Measurements from ENCODE around the gene ST3GAL4. TPM values are rescaled to one million over a fixed set of nuclear protein-coding genes. Genes with fewer than 3 reads are reported as not detected.

The ST3GAL4 gene
- total RNA-seq, 1 experiment from 2014 or later = 17.3 TPM

DNA sequence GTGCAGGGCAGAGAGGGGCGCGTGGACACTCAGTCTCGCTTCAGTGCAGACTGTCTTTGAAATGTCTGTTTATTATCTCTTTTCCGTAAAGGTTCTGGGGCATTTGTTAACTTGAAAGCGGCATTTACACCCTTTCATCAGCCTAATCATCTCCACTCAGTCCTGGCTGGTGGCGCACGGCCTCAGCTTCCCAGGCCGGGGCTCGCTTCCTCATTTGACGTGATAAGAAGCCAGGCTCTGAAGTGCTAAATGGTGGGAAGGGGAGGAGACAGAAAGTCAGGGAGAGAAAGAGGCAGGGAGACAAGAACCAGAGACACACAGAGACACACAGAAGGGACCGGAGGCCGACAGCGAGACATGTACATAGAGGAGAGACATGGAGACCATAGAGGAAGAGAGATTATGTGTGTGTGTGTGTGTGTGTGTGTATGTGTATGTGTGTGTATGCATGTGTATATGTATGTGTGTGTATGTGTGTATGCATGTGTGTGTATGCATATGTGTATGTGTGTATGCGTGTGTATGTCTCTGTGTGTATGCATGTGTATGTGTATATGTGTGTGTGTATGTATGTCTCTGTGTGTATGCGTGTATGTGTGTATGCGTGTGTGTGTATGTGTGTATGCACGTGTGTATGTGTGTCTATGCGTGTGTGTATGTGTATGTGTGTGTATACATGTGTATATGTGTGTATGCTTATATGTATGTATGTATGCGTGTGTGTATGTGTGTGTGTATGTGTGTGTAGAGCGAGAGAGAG, 101.5 kb downstream of the ST3GAL4 start:
- H3K4me1 Mint-ChIP-seq = peaks cover 9% of the 10 kb centered on the region
- H3K36me3 Mint-ChIP-seq = no peaks in the 10 kb centered on the region
- DNase-seq (ENCODE audit: low spot score) (no peak), ATAC-seq (no peak)
- H3K27me3 Mint-ChIP-seq (ENCODE audit: low read depth) = no peaks in the 10 kb centered on the region
- ChIA-PET CTCF (no interaction called here), POLR2A (no interaction called here)
- no peak overlapping the region for H3K27ac Mint-ChIP-seq
- no peak overlapping the region for H3K4me3 Mint-ChIP-seq
- TF ChIP-seq, protein P1, sequence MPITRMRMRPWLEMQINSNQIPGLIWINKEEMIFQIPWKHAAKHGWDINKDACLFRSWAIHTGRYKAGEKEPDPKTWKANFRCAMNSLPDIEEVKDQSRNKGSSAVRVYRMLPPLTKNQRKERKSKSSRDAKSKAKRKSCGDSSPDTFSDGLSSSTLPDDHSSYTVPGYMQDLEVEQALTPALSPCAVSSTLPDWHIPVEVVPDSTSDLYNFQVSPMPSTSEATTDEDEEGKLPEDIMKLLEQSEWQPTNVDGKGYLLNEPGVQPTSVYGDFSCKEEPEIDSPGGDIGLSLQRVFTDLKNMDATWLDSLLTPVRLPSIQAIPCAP (CRISPR knock-in tag; IDR thresholded peaks at IDR 0.05) = no peak
- TF ChIP-seq OVOL2 (CRISPR knock-in tag; IDR thresholded peaks at IDR 0.05; ENCODE audit: borderline replicate concordance) (no peak), ZNF423 (CRISPR knock-in tag; IDR thresholded peaks at IDR 0.05) (no peak)
- TF ChIP-seq, protein P2, sequence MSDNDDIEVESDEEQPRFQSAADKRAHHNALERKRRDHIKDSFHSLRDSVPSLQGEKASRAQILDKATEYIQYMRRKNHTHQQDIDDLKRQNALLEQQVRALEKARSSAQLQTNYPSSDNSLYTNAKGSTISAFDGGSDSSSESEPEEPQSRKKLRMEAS (CRISPR knock-in tag; IDR thresholded peaks at IDR 0.05) = no peak
- no peaks in the 10 kb centered on the region for H3K9me3 Mint-ChIP-seq

DNA sequence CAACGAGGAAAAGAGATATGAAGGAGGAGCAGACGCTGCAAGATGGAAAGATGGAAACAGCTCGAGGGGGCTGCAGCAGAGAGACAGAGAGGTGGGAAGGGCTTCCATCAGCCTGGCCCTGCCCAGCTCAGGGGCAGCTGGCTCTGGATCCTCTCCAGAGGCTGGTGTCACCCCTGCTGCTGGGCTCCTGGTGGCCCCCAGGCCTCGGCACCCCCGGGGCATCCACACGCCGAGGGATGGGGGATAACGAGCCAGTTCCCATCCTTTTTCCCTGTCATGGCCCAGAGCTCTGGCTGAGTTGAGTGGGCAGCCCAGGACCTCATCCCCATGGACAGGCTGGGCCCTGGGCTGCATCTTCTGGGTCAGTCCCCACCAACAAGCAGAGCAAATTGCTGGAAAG, 102.3 kb downstream of the ST3GAL4 start:
- no peak overlapping the region for H3K4me3 Mint-ChIP-seq
- POLR2A ChIA-PET = no interaction called here
- ATAC-seq = no peak

More for the DNA sequence above, 102.3 kb downstream of the ST3GAL4 start:
- no peaks in the 10 kb centered on the region for H3K36me3 Mint-ChIP-seq
- no peaks in the 10 kb centered on the region for H3K9me3 Mint-ChIP-seq
- TF ChIP-seq, protein P3, sequence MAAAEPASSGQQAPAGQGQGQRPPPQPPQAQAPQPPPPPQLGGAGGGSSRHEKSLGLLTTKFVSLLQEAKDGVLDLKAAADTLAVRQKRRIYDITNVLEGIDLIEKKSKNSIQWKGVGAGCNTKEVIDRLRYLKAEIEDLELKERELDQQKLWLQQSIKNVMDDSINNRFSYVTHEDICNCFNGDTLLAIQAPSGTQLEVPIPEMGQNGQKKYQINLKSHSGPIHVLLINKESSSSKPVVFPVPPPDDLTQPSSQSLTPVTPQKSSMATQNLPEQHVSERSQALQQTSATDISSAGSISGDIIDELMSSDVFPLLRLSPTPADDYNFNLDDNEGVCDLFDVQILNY (CRISPR knock-in tag; IDR thresholded peaks at IDR 0.05) = no peak
- TF ChIP-seq ZNF423 (CRISPR knock-in tag; IDR thresholded peaks at IDR 0.05) (no peak), CREM (CRISPR knock-in tag; IDR thresholded peaks at IDR 0.05) (no peak), NR2C2 (CRISPR knock-in tag; IDR thresholded peaks at IDR 0.05) (no peak), ZNF121 (CRISPR knock-in tag; IDR thresholded peaks at IDR 0.05) (no peak), ELF4 (CRISPR knock-in tag; IDR thresholded peaks at IDR 0.05; ENCODE audit: low read depth) (no peak)
- TF ChIP-seq, protein P4, sequence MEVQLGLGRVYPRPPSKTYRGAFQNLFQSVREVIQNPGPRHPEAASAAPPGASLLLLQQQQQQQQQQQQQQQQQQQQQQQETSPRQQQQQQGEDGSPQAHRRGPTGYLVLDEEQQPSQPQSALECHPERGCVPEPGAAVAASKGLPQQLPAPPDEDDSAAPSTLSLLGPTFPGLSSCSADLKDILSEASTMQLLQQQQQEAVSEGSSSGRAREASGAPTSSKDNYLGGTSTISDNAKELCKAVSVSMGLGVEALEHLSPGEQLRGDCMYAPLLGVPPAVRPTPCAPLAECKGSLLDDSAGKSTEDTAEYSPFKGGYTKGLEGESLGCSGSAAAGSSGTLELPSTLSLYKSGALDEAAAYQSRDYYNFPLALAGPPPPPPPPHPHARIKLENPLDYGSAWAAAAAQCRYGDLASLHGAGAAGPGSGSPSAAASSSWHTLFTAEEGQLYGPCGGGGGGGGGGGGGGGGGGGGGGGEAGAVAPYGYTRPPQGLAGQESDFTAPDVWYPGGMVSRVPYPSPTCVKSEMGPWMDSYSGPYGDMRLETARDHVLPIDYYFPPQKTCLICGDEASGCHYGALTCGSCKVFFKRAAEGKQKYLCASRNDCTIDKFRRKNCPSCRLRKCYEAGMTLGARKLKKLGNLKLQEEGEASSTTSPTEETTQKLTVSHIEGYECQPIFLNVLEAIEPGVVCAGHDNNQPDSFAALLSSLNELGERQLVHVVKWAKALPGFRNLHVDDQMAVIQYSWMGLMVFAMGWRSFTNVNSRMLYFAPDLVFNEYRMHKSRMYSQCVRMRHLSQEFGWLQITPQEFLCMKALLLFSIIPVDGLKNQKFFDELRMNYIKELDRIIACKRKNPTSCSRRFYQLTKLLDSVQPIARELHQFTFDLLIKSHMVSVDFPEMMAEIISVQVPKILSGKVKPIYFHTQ (CRISPR knock-in tag; IDR thresholded peaks at IDR 0.05) = no peak
- TF ChIP-seq, protein P5, sequence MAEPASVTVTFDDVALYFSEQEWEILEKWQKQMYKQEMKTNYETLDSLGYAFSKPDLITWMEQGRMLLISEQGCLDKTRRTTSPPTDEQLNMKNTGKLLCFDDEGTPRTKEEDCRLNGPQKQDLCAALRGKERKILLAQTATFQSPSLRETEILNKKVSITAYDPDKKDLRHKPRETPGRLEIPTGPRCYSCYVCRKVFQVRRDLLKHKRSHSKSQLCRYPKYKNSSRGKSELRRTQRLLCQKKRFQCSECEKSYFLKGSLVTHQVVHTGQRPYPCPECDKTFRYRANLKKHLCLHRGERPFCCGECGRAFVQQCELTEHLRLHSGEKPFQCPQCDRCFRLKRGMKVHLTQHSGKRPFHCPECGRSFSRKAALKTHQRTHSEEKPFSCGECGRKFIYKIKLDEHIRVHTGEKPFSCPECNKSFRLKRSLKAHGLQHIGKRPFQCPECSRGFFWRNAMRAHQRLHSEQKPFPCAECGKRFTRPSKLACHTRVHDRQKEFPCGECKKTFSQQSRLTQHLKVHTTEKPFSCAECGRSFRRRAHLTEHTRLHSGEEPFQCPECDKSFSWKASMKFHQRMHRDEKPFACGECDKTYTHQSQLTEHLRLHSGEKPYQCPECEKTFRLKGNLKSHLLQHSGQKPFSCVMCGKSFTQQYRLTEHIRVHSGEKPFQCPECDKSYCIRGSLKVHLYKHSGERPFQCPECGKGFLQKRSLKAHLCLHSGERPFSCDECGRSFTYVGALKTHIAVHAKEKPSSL (CRISPR knock-in tag; conservative IDR thresholded peaks at IDR 0.05) = no peak
- TF ChIP-seq, protein P6, sequence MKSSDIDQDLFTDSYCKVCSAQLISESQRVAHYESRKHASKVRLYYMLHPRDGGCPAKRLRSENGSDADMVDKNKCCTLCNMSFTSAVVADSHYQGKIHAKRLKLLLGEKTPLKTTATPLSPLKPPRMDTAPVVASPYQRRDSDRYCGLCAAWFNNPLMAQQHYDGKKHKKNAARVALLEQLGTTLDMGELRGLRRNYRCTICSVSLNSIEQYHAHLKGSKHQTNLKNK (CRISPR knock-in tag; IDR thresholded peaks at IDR 0.05) = no peak
- TF ChIP-seq, protein P7, sequence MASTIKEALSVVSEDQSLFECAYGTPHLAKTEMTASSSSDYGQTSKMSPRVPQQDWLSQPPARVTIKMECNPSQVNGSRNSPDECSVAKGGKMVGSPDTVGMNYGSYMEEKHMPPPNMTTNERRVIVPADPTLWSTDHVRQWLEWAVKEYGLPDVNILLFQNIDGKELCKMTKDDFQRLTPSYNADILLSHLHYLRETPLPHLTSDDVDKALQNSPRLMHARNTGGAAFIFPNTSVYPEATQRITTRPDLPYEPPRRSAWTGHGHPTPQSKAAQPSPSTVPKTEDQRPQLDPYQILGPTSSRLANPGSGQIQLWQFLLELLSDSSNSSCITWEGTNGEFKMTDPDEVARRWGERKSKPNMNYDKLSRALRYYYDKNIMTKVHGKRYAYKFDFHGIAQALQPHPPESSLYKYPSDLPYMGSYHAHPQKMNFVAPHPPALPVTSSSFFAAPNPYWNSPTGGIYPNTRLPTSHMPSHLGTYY (CRISPR knock-in tag; IDR thresholded peaks at IDR 0.05) = no peak
- TF ChIP-seq, protein P8, sequence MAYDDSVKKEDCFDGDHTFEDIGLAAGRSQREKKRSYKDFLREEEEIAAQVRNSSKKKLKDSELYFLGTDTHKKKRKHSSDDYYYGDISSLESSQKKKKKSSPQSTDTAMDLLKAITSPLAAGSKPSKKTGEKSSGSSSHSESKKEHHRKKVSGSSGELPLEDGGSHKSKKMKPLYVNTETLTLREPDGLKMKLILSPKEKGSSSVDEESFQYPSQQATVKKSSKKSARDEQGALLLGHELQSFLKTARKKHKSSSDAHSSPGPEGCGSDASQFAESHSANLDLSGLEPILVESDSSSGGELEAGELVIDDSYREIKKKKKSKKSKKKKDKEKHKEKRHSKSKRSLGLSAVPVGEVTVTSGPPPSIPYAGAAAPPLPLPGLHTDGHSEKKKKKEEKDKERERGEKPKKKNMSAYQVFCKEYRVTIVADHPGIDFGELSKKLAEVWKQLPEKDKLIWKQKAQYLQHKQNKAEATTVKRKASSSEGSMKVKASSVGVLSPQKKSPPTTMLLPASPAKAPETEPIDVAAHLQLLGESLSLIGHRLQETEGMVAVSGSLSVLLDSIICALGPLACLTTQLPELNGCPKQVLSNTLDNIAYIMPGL (CRISPR knock-in tag; IDR thresholded peaks at IDR 0.05) = no peak
- TF ChIP-seq, protein P1 (CRISPR knock-in tag; IDR thresholded peaks at IDR 0.05) = no peak
- TF ChIP-seq, protein P9, sequence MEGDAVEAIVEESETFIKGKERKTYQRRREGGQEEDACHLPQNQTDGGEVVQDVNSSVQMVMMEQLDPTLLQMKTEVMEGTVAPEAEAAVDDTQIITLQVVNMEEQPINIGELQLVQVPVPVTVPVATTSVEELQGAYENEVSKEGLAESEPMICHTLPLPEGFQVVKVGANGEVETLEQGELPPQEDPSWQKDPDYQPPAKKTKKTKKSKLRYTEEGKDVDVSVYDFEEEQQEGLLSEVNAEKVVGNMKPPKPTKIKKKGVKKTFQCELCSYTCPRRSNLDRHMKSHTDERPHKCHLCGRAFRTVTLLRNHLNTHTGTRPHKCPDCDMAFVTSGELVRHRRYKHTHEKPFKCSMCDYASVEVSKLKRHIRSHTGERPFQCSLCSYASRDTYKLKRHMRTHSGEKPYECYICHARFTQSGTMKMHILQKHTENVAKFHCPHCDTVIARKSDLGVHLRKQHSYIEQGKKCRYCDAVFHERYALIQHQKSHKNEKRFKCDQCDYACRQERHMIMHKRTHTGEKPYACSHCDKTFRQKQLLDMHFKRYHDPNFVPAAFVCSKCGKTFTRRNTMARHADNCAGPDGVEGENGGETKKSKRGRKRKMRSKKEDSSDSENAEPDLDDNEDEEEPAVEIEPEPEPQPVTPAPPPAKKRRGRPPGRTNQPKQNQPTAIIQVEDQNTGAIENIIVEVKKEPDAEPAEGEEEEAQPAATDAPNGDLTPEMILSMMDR (IDR thresholded peaks at IDR 0.05) = no peak
- DNase-seq (ENCODE audit: low spot score) = no peak
- CTCF ChIA-PET = interaction anchor here (5.0 kb wide), 1 partner anchor 22 kb away, joined by 17 read pairs; no protein-coding TSS in a partner anchor
- H3K27ac Mint-ChIP-seq = no peak overlapping the region
- H3K27me3 Mint-ChIP-seq (ENCODE audit: low read depth) = no peaks in the 10 kb centered on the region
- peaks cover 9% of the 10 kb centered on the region for H3K4me1 Mint-ChIP-seq
